GM19099 (cell line): ENCODE data around the gene AP1S1.

Experiments
- POLR2A ChIP-seq: IDR thresholded peaks from 3 replicates; pipeline ENCODE4 v1.6.1; 2011; ENCODE audit warnings: low read depth; ENCODE audit not compliant: insufficient read length; ENCODE audit errors: extremely low read depth

AP1S1 gene

DNA sequence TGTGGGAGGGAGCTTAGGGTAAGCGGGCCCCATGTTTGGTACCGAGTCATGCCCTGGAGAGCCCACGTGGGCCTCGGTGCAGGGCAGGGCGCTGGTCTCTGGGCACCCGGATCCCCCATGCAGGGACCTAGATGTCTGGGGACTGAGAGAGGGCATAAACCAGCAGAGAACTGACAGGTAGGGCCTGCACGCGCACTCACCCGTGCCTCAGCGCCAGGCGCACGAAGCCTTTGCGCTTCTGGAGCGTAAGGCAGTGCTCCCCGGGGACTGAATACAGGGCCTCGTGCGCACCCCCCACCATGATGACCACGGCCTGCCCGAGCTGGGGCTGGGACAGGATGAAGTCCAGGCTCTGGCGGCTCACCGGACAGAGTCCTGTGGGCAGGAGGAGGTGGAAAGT, 43.7 kb downstream of the AP1S1 start:
- no peak for TF ChIP-seq POLR2A

DNA sequence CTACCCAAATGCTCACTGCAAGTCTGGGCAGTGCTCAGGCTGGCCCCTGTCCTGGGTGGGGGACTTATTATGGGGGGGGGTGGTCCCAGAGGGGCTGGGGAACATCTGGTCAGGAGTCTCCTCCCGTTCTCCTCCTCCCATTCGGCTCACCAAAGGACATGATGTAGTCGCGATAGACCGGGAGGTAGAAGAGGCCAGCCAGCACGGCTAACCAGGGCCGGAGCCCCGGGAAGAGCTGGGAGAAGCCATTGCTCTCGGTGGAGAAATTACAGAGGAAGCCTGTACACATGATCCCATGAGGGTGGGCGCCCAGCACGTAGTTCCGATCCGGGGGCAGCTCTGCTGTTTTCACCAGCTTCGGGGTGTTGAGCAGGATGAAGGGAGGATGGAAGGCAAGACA, 44.2 kb downstream of the AP1S1 start:
- TF ChIP-seq POLR2A, result no peak

- no peak for TF ChIP-seq POLR2A
Measured at GRCh38 chr7:101200504-101200861, 46.2 kb downstream of the AP1S1 start.

- TF ChIP-seq POLR2A, result no peak
Measured at GRCh38 chr7:101200862-101201599, 46.8 kb downstream of the AP1S1 start, which contains the start of gene MOGAT3. Gene MOGAT3, minus strand, starts transcription at chr7:101201036. Its CDS starts 182 bp downstream, at chr7:101200854.

GRCh38 chr7:101201695-101202602, 47.7 kb downstream of the AP1S1 start:
- TF ChIP-seq POLR2A, result no peak

DNA sequence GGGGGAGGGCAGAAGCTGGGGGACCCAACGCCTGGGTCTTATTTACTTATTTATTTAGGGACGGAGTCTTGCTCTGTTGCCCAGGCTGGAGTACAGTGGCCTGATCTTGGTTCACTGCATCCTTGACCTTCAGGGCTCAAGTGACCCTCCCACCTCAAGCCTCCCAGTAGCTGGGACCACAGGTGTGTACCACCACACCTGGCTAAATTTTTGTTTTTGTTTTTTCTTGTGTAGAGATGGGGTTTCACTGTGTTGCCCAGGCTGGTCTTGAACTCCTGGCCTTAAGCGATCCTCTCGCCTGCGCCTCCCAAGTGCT, 48.3 kb downstream of the AP1S1 start:
- TF ChIP-seq POLR2A, result no peak

- no peak for TF ChIP-seq POLR2A
Measured at GRCh38 chr7:101205901-101206664, 51.8 kb downstream of the AP1S1 start.

DNA sequence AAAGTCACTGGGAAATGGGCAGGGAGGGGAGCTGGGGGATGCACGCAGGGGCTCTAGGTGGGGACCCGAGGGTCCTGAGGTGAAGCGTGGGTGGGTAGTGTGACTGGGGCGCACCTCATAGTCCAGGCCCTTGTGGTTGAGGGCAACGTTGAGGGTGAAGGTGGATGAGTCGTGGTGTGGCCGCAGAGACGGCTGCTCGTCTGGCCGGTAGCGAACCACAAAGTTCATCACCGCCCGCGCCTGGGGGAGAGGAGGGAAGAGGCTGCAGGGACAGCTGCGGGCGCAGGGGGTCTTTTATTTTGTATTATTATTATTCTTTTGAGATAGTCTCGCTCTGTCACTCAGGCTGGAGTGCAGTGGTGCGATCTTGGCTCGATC, 52.4 kb downstream of the AP1S1 start:
- no peak for TF ChIP-seq POLR2A

GRCh38 chr7:101207459-101207858, 53.2 kb downstream of the AP1S1 start:
- TF ChIP-seq POLR2A, result no peak

GRCh38 chr7:101208794-101209193, 54.5 kb downstream of the AP1S1 start:
- TF ChIP-seq POLR2A, result no peak

DNA sequence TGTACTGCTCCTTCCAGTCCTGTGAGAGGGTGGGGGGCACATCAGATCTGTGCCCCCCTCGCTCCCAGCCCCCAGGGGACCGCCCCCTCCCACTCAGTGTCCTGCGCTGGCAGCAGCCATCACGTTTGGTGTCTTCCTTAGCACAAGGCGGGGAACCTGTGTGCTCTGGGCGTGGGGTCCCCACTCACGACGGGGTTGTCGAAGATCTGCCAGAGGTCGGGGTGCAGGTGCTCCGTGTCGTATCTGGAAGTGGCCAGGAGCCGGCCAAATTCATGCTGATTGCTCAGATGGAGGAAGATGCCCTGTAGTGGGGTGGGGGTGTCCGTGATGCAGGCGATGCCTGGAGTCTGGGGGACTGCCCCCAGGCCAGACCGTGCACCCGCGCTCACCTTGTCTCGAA, 55.9 kb downstream of the AP1S1 start:
- TF ChIP-seq POLR2A, result no peak
